ENCODE data around the gene FLNC. TPM values are rescaled to one million over a fixed set of nuclear protein-coding genes. Genes with fewer than 3 reads are reported as not detected.

The FLNC gene
- total and polyA plus RNA-seq, 3 donors from 2014 or later, result 8.8 to 21.4 (median 14.4) TPM

- no peak overlapping the region for H3K4me3 ChIP-seq
- H3K4me1 ChIP-seq, result no peaks in the 10 kb centered on the region
- no peaks in the 10 kb centered on the region for H3K27me3 ChIP-seq
- TF ChIP-seq POLR2A (IDR thresholded peaks at IDR 0.05), result no peak
- TF ChIP-seq, protein P1, sequence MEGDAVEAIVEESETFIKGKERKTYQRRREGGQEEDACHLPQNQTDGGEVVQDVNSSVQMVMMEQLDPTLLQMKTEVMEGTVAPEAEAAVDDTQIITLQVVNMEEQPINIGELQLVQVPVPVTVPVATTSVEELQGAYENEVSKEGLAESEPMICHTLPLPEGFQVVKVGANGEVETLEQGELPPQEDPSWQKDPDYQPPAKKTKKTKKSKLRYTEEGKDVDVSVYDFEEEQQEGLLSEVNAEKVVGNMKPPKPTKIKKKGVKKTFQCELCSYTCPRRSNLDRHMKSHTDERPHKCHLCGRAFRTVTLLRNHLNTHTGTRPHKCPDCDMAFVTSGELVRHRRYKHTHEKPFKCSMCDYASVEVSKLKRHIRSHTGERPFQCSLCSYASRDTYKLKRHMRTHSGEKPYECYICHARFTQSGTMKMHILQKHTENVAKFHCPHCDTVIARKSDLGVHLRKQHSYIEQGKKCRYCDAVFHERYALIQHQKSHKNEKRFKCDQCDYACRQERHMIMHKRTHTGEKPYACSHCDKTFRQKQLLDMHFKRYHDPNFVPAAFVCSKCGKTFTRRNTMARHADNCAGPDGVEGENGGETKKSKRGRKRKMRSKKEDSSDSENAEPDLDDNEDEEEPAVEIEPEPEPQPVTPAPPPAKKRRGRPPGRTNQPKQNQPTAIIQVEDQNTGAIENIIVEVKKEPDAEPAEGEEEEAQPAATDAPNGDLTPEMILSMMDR (IDR thresholded peaks at IDR 0.05), result no peak
- intact Hi-C loops (cut with DNase I; ENCODE audit: low total_unique reads), result no loop called here
- H3K27ac ChIP-seq, result no peak overlapping the region
- WGBS, 2 donors, result 89 to 90% methylated on average over 4 to 14 of the region's 19 CpGs
- H3K9me3 ChIP-seq, result no peaks in the 10 kb centered on the region
- DNase-seq, result no peak
- no peaks in the 10 kb centered on the region for H3K36me3 ChIP-seq (ENCODE audit: low read depth, missing control alignments)
Measured at GRCh38 chr7:128845987-128846386, 15.8 kb downstream of the FLNC start.

- Histone ChIP-seq H3K9me3 (no peaks in the 10 kb centered on the region), H3K27ac (no peak overlapping the region), H3K4me1 (no peaks in the 10 kb centered on the region), H3K4me3 (no peak overlapping the region), H3K27me3 (no peaks in the 10 kb centered on the region), H3K36me3 (ENCODE audit: low read depth, missing control alignments) (no peaks in the 10 kb centered on the region)
- intact Hi-C loops (cut with DNase I; ENCODE audit: low total_unique reads), result no loop called here
- no peak for DNase-seq
- 90 to 94% methylated on average over 14 of the region's 14 CpGs for WGBS, 2 donors
- TF ChIP-seq, protein P1 (IDR thresholded peaks at IDR 0.05), result no peak
- TF ChIP-seq POLR2A (IDR thresholded peaks at IDR 0.05), result no peak
Measured at GRCh38 chr7:128846781-128847444, 16.7 kb downstream of the FLNC start.

GRCh38 chr7:128847721-128848211 is 17.6 kb downstream of the FLNC start:
- Histone ChIP-seq H3K4me1 (no peaks in the 10 kb centered on the region), H3K27ac (no peak overlapping the region), H3K4me3 (no peak overlapping the region), H3K36me3 (ENCODE audit: low read depth, missing control alignments) (no peaks in the 10 kb centered on the region), H3K9me3 (no peaks in the 10 kb centered on the region), H3K27me3 (no peaks in the 10 kb centered on the region)
- DNase-seq, result no peak
- intact Hi-C loops (cut with DNase I; ENCODE audit: low total_unique reads), result no loop called here
- 90 to 96% methylated on average over 14 to 17 of the region's 17 CpGs for WGBS, 2 donors
- TF ChIP-seq POLR2A (IDR thresholded peaks at IDR 0.05), result no peak
- TF ChIP-seq, protein P1 (IDR thresholded peaks at IDR 0.05), result no peak

DNA sequence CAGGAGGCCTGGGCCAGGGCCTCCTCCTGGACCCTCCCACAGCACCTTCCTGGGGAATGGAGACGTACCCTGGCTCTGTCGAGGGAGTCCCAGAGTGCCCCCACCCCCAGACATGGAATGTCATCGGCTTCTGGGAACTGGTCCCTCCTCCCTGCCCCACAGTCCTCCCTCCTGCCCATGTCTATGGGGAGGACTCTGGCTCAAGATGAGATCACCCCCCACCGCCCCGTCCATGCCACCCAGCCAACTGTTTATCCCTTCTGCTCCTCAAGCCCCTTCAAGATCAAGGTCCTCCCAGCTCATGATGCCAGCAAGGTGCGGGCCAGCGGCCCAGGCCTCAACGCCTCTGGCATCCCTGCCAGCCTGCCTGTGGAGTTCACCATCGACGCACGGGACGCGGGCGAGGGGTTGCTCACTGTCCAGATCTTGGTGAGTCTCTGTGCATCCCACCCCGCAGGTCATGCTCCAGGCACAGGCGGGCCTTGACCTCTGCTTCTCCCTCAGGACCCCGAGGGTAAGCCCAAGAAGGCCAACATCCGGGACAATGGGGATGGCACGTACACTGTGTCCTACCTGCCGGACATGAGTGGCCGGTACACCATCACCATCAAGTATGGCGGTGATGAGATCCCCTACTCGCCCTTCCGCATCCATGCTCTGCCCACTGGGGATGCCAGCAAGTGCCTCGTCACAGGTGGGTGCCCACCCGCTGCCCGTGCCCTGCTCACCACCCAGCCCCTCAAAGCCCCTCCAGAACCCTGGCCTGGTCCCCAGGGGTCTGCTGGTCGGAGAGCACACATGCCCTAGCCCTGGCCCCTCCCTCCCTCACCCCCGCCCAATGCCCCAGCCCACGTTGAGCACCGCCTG is 18.3 kb downstream of the FLNC start:
- DNase-seq, result no peak
- WGBS, 2 donors, result 93 to 95% methylated on average over 10 to 31 of the region's 31 CpGs
- H3K27ac ChIP-seq, result no peak overlapping the region
- H3K9me3 ChIP-seq, result no peaks in the 10 kb centered on the region
- TF ChIP-seq, protein P1 (IDR thresholded peaks at IDR 0.05), result no peak
- no peak for TF ChIP-seq POLR2A (IDR thresholded peaks at IDR 0.05)
- no peak overlapping the region for H3K4me3 ChIP-seq
- H3K27me3 ChIP-seq, result no peaks in the 10 kb centered on the region
- H3K36me3 ChIP-seq (ENCODE audit: low read depth, missing control alignments), result no peaks in the 10 kb centered on the region
- H3K4me1 ChIP-seq, result no peaks in the 10 kb centered on the region
- intact Hi-C loops (cut with DNase I; ENCODE audit: low total_unique reads), result no loop called here

Data from testis (tissue), 3 donors.